OCI-LY7 (cell line): ENCODE results near the gene MFSD6.

Experiments
- EZH2phosphoT487 ChIP-seq: fragments of 200-600 bp; sonication (generic); IDR thresholded peaks from 2 replicates; pipeline ENCODE4 v1.6.1; 2018; ENCODE audit warnings: low read depth, borderline replicate concordance, mild to moderate bottlenecking, mixed run types, antibody characterized with exemption, low read length, moderate library complexity, mixed read lengths
- TF ChIP-seq, protein P1 (sequence below): fragments of 200-600 bp; sonication (generic); conservative IDR thresholded peaks from 2 replicates; pipeline ENCODE4 v1.5.1; 2014; ENCODE audit warnings: mild to moderate bottlenecking, antibody characterized with exemption, low read length, moderate library complexity, mixed read lengths

- TF ChIP-seq, protein P1, sequence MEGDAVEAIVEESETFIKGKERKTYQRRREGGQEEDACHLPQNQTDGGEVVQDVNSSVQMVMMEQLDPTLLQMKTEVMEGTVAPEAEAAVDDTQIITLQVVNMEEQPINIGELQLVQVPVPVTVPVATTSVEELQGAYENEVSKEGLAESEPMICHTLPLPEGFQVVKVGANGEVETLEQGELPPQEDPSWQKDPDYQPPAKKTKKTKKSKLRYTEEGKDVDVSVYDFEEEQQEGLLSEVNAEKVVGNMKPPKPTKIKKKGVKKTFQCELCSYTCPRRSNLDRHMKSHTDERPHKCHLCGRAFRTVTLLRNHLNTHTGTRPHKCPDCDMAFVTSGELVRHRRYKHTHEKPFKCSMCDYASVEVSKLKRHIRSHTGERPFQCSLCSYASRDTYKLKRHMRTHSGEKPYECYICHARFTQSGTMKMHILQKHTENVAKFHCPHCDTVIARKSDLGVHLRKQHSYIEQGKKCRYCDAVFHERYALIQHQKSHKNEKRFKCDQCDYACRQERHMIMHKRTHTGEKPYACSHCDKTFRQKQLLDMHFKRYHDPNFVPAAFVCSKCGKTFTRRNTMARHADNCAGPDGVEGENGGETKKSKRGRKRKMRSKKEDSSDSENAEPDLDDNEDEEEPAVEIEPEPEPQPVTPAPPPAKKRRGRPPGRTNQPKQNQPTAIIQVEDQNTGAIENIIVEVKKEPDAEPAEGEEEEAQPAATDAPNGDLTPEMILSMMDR, result no peak
- no peak for TF ChIP-seq EZH2phosphoT487
These were observed 130.0 kb downstream of the MFSD6 start for GRCh38 chr2:190538201-190538600.
